Measurements from ENCODE around the gene RAD50. TPM values are rescaled to one million over a fixed set of nuclear protein-coding genes. Genes with fewer than 3 reads are reported as not detected.

Gene RAD50
- total RNA-seq, 1 donor from 2014 or later: 48.2 TPM

DNA sequence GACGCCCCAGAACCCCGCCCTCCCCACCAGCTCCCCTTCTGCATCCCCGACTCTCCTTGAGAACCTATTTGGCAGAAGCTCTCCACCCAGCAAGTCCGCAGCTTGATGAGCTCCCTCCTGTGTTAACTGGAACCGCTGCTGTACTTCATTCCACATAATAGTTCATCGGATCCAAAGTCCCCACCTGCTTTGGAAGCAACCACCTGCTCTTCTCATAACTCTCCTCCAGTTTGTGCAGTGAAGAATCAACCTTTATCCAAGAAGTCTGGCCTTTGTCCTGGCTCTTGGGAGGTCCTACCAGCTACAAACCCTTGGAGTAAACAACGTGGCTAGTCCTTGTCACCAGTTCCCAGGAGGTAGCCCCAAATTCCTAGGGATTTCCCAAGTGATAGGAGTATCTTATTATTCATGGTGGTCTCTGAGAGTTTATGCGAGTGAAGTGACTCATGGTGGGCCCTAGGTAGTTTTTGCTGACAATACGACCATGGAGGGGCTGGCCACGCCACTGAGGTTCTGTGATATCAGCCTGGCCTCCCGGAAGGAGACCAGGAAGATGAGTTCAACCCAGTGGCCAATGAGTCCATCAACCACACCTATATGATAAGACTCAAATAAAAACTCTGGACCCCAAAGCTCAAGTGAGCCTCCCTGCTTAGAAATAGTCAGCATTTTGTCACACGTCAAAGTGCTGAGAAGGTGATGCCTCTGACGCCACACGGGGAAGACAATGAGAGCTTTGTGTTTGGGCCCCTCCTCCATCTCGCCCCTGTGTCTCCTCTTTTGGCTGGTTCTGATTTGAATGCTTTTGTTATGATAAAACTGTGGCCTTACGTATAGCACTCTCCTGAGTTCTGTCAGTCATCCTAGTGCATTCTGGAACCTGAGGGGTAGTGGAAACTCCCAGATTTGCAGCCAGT lies 113.4 kb downstream of the RAD50 start:
- Histone ChIP-seq H3K27ac (no peak overlapping the region), H2AFZ (replicated peaks) (no peak overlapping the region), H3K4me2 (no peak overlapping the region), H3K79me2 (ENCODE audit: low read depth) (no peaks in the 10 kb centered on the region), H3K9me3 (ENCODE audit: low read depth) (no peaks in the 10 kb centered on the region), H3F3A (ENCODE audit: low read depth) (no peaks in the 10 kb centered on the region), H3K4me3 (no peak overlapping the region), H4K20me1 (ENCODE audit: low read depth) (no peaks in the 10 kb centered on the region), H3K27me3 (no peaks in the 10 kb centered on the region), H3K36me3 (no peaks in the 10 kb centered on the region), H3K4me1 (no peaks in the 10 kb centered on the region), H3K9ac (no peak overlapping the region)
- Mint-ChIP-seq H3K9me3 (no peaks in the 10 kb centered on the region), H3K36me3 (no peaks in the 10 kb centered on the region), H3K27me3 (ENCODE audit: insufficient read depth, low read depth) (peaks cover 6% of the 10 kb centered on the region), H3K4me3 (peak overlapping the region; percentile 43), H3K4me1 (peaks cover 10% of the 10 kb centered on the region), H3K27ac (no peak overlapping the region)
- TF ChIP-seq EZH2phosphoT487 (IDR thresholded peaks at IDR 0.05): no peak
- TF ChIP-seq, protein P1, sequence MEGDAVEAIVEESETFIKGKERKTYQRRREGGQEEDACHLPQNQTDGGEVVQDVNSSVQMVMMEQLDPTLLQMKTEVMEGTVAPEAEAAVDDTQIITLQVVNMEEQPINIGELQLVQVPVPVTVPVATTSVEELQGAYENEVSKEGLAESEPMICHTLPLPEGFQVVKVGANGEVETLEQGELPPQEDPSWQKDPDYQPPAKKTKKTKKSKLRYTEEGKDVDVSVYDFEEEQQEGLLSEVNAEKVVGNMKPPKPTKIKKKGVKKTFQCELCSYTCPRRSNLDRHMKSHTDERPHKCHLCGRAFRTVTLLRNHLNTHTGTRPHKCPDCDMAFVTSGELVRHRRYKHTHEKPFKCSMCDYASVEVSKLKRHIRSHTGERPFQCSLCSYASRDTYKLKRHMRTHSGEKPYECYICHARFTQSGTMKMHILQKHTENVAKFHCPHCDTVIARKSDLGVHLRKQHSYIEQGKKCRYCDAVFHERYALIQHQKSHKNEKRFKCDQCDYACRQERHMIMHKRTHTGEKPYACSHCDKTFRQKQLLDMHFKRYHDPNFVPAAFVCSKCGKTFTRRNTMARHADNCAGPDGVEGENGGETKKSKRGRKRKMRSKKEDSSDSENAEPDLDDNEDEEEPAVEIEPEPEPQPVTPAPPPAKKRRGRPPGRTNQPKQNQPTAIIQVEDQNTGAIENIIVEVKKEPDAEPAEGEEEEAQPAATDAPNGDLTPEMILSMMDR (IDR thresholded peaks at IDR 0.05): no peak
- TF ChIP-seq EZH2 (IDR thresholded peaks at IDR 0.05): no peak
- no peak for DNase-seq (ENCODE audit: low spot score)

DNA sequence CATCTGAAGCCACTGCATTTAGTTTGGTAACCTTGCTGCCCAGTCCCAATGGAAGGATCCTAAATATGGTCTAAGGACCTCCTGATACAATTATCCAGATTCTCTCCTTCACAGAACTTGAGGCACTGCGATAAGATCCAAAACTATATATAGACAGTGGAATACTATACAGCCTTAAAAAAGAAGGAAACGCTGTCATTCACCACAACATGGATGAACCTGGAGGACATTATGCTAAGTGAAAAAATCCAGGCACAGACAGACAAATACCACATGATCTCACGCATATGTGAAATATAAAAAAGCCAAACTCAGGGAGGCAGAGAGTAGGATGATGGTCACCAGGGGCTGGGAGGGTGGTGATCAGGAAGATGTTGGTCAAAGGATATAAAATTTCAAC lies 114.2 kb downstream of the RAD50 start:
- H3K36me3 Mint-ChIP-seq: no peaks in the 10 kb centered on the region
- H3K4me1 Mint-ChIP-seq: peaks cover 6% of the 10 kb centered on the region
- Histone ChIP-seq H2AFZ (replicated peaks) (no peak overlapping the region), H3K36me3 (no peaks in the 10 kb centered on the region), H3K4me2 (no peak overlapping the region), H3K27ac (no peak overlapping the region), H3K79me2 (ENCODE audit: low read depth) (no peaks in the 10 kb centered on the region), H3F3A (ENCODE audit: low read depth) (no peaks in the 10 kb centered on the region), H3K9me3 (ENCODE audit: low read depth) (no peaks in the 10 kb centered on the region), H4K20me1 (ENCODE audit: low read depth) (no peaks in the 10 kb centered on the region), H3K9ac (no peak overlapping the region), H3K27me3 (no peaks in the 10 kb centered on the region), H3K4me3 (no peak overlapping the region), H3K4me1 (no peaks in the 10 kb centered on the region)
- H3K27ac Mint-ChIP-seq: no peak overlapping the region
- no peak for TF ChIP-seq EZH2phosphoT487 (IDR thresholded peaks at IDR 0.05)
- TF ChIP-seq, protein P1 (IDR thresholded peaks at IDR 0.05): no peak
- no peak for DNase-seq (ENCODE audit: low spot score)
- no peaks in the 10 kb centered on the region for H3K9me3 Mint-ChIP-seq
- peaks cover 6% of the 10 kb centered on the region for H3K27me3 Mint-ChIP-seq (ENCODE audit: insufficient read depth, low read depth)
- H3K4me3 Mint-ChIP-seq: no peak overlapping the region

DNA sequence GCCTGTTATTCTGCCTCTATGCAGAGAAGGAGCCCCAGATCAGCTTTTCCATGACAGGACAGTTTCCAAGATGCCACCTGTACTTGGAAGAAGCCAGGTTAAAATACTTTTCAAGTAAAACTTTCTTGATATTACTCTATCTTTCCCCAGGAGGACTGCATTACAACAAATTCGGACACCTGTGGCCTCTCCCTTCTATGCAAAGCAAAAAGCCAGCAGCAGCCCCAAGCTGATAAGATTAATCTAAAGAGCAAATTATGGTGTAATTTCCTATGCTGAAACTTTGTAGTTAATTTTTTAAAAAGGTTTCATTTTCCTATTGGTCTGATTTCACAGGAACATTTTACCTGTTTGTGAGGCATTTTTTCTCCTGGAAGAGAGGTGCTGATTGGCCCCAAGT lies 116.7 kb downstream of the RAD50 start:
- Histone ChIP-seq H2AFZ (replicated peaks) (no peak overlapping the region), H3K79me2 (ENCODE audit: low read depth) (no peaks in the 10 kb centered on the region), H3K27ac (no peak overlapping the region), H3K4me3 (no peak overlapping the region), H3K4me2 (no peak overlapping the region), H3K9ac (no peak overlapping the region), H3K27me3 (no peaks in the 10 kb centered on the region), H3K9me3 (ENCODE audit: low read depth) (no peaks in the 10 kb centered on the region), H3F3A (ENCODE audit: low read depth) (no peaks in the 10 kb centered on the region), H4K20me1 (ENCODE audit: low read depth) (no peaks in the 10 kb centered on the region), H3K4me1 (no peaks in the 10 kb centered on the region), H3K36me3 (no peaks in the 10 kb centered on the region)
- DNase-seq (ENCODE audit: low spot score): no peak
- H3K27ac Mint-ChIP-seq: no peak overlapping the region
- no peak overlapping the region for H3K4me3 Mint-ChIP-seq
- H3K4me1 Mint-ChIP-seq: peaks cover 8% of the 10 kb centered on the region
- TF ChIP-seq, protein P1 (IDR thresholded peaks at IDR 0.05): no peak
- TF ChIP-seq EZH2phosphoT487 (IDR thresholded peaks at IDR 0.05): no peak
- TF ChIP-seq EZH2 (IDR thresholded peaks at IDR 0.05): no peak
- peaks cover 6% of the 10 kb centered on the region for H3K27me3 Mint-ChIP-seq (ENCODE audit: insufficient read depth, low read depth)
- no peaks in the 10 kb centered on the region for H3K9me3 Mint-ChIP-seq
- no peaks in the 10 kb centered on the region for H3K36me3 Mint-ChIP-seq
